Activated T-helper 1 cell treated with anti-CD3 and anti-CD28 coated beads, Interleukin-12 subunit alpha, Interleukin-12 subunit beta, Interleukin-2, Interleukin-4 antibody, amounts not matched to agents 30 ng/mL and 10 ng/mL and 1 ng/mL, durations not matched to agents 14 hours and 24 hours and 36 hours (primary cell): ENCODE results near the gene TPX2. TPM values are rescaled to one million over a fixed set of nuclear protein-coding genes. Genes with fewer than 3 reads are reported as not detected.

ENCODE experiments used
- DNase-seq: peaks from one replicate; pipeline ENCODE4 v3.0.0; 2021; ENCODE audit warnings: low spot score
- H3K27ac Mint-ChIP-seq: one replicate; pipeline ENCODE4 v1.8.0; 2021; ENCODE audit warnings: mild to moderate bottlenecking, mixed read lengths
- H3K27me3 Mint-ChIP-seq: one replicate; pipeline ENCODE4 v1.8.0; 2022; ENCODE audit warnings: mild to moderate bottlenecking, moderate library complexity, mixed read lengths; ENCODE audit not compliant: insufficient read depth
- H3K36me3 Mint-ChIP-seq: one replicate; pipeline ENCODE4 v1.8.0; 2021; ENCODE audit warnings: low read depth, mixed read lengths
- H3K4me1 Mint-ChIP-seq: one replicate; pipeline ENCODE4 v1.8.0; 2021; ENCODE audit warnings: low read depth, mixed read lengths
- H3K4me3 Mint-ChIP-seq: one replicate; pipeline ENCODE4 v1.8.0; 2021; ENCODE audit warnings: mild to moderate bottlenecking, moderate library complexity, mixed read lengths
- H3K9me3 Mint-ChIP-seq: one replicate; pipeline ENCODE4 v1.8.0; 2021; ENCODE audit warnings: mixed read lengths
- intact Hi-C: fragments of 100-400 bp; cut with micrococcal nuclease; formaldehyde crosslinking; loops from one replicate; pipeline ENCODE4 v1.15.1; 2024
- total RNA-seq: library from RNA; stranded (reverse); gene quantifications from 2 replicates; pipeline ENCODE4 v1.2.3, GENCODE V29; 2022

Gene TPX2
- total RNA-seq, 1 donor from 2014 or later, result 54.4 TPM

- no peak for DNase-seq
- Mint-ChIP-seq H3K36me3 (peaks cover 63% of the 10 kb centered on the region), H3K4me3 (peak overlapping the region; percentile 97), H3K27ac (peak overlapping the region; percentile 93), H3K4me1 (peaks cover 34% of the 10 kb centered on the region), H3K9me3 (no peaks in the 10 kb centered on the region), H3K27me3 (no peaks in the 10 kb centered on the region)
- intact Hi-C loops, result loop anchor here (1.0 to 5.0 kb wide), 2 partner anchors 21 to 232 kb away; partner anchors contain the start of gene PDRG1
These were observed 18.3 kb upstream of the TPX2 start for GRCh38 chr20:31720486-31721407.

GRCh38 chr20:31721408-31722256 lies 17.5 kb upstream of the TPX2 start:
- no peak for DNase-seq
- peaks cover 25% of the 10 kb centered on the region for H3K4me1 Mint-ChIP-seq
- peaks cover 54% of the 10 kb centered on the region for H3K36me3 Mint-ChIP-seq
- peak overlapping the region; percentile 93 for H3K27ac Mint-ChIP-seq
- no peaks in the 10 kb centered on the region for H3K27me3 Mint-ChIP-seq
- peak overlapping the region; percentile 97 for H3K4me3 Mint-ChIP-seq
- H3K9me3 Mint-ChIP-seq, result no peaks in the 10 kb centered on the region
- intact Hi-C loops, result loop anchor here (1.0 to 5.0 kb wide), 6 partner anchors 22 to 231 kb away; partner anchors contain the start of genes ID1 and PDRG1

GRCh38 chr20:31722257-31723068 lies 16.6 kb upstream of the TPX2 start, which contains the start of gene BCL2L1:
TSS of gene BCL2L1 (minus strand) at chr20:31722868. CDS start at chr20:31722218, 650 bp downstream.
- peak within 1 kb of the TSS; percentile 97 for H3K4me3 Mint-ChIP-seq
- peaks cover 47% of the 10 kb centered on the region for H3K36me3 Mint-ChIP-seq
- H3K4me1 Mint-ChIP-seq, result peaks cover 22% of the 10 kb centered on the region

GRCh38 chr20:31723069-31723318 lies 16.1 kb upstream of the TPX2 start:
- no peaks in the 10 kb centered on the region for H3K27me3 Mint-ChIP-seq
- intact Hi-C loops, result loop anchor here (1.0 to 5.0 kb wide), 7 partner anchors 16 to 229 kb away; partner anchors contain the start of genes PDRG1 and TPX2
- no peak for DNase-seq
- peak overlapping the region; percentile 93 for H3K27ac Mint-ChIP-seq
- H3K4me3 Mint-ChIP-seq, result peak overlapping the region; percentile 97
- no peaks in the 10 kb centered on the region for H3K9me3 Mint-ChIP-seq
- H3K36me3 Mint-ChIP-seq, result peaks cover 42% of the 10 kb centered on the region
- peaks cover 20% of the 10 kb centered on the region for H3K4me1 Mint-ChIP-seq

More at GRCh38 chr20:31722257-31723068, 16.6 kb upstream of the TPX2 start, which contains the start of gene BCL2L1:
- intact Hi-C loops, result loop anchor here (1.0 to 5.0 kb wide), 9 partner anchors 17 to 230 kb away; partner anchors contain the start of genes ID1, PDRG1 and TPX2
- peak within 1 kb of the TSS; percentile 93 for H3K27ac Mint-ChIP-seq
- no peaks in the 10 kb centered on the region for H3K9me3 Mint-ChIP-seq
- no peaks in the 10 kb centered on the region for H3K27me3 Mint-ChIP-seq
- DNase-seq, result peak; percentile 52

GRCh38 chr20:31723319-31724078 lies 15.6 kb upstream of the TPX2 start:
- DNase-seq, result peak; percentile 97
- Mint-ChIP-seq H3K27ac (peak overlapping the region; percentile 93), H3K4me1 (peaks cover 20% of the 10 kb centered on the region), H3K36me3 (peaks cover 38% of the 10 kb centered on the region), H3K27me3 (no peaks in the 10 kb centered on the region), H3K9me3 (no peaks in the 10 kb centered on the region), H3K4me3 (peak overlapping the region; percentile 97)
- intact Hi-C loops, result loop anchor here (1.0 to 5.0 kb wide), 8 partner anchors 16 to 229 kb away; partner anchors contain the start of genes HM13, PDRG1 and TPX2

- intact Hi-C loops, result no loop called here
- Mint-ChIP-seq H3K27me3 (peaks cover 13% of the 10 kb centered on the region), H3K36me3 (no peaks in the 10 kb centered on the region), H3K27ac (no peak overlapping the region), H3K9me3 (no peaks in the 10 kb centered on the region), H3K4me3 (no peak overlapping the region), H3K4me1 (peaks cover 8% of the 10 kb centered on the region)
- DNase-seq, result no peak
These were observed 7.8 kb upstream of the TPX2 start for GRCh38 chr20:31731321-31731717.

GRCh38 chr20:31739550-31739977 lies 474 bp downstream of the TPX2 start:
- H3K36me3 Mint-ChIP-seq, result peaks cover 7% of the 10 kb centered on the region
- no peaks in the 10 kb centered on the region for H3K27me3 Mint-ChIP-seq
- no peaks in the 10 kb centered on the region for H3K9me3 Mint-ChIP-seq
- no peak overlapping the region for H3K27ac Mint-ChIP-seq
- no peak overlapping the region for H3K4me3 Mint-ChIP-seq
- peaks cover 5% of the 10 kb centered on the region for H3K4me1 Mint-ChIP-seq
- intact Hi-C loops, result loop anchor here (1.0 kb wide), 1 partner anchor 16 kb away; no protein-coding TSS in a partner anchor
- DNase-seq, result no peak

GRCh38 chr20:31740208-31740607 lies 1.1 kb downstream of the TPX2 start:
- Mint-ChIP-seq H3K36me3 (peaks cover 8% of the 10 kb centered on the region), H3K9me3 (no peaks in the 10 kb centered on the region), H3K27ac (no peak overlapping the region), H3K4me3 (no peak overlapping the region), H3K4me1 (peaks cover 5% of the 10 kb centered on the region), H3K27me3 (no peaks in the 10 kb centered on the region)
- intact Hi-C loops, result no loop called here
- no peak for DNase-seq

- DNase-seq, result no peak
- peaks cover 8% of the 10 kb centered on the region for H3K4me1 Mint-ChIP-seq
- no peaks in the 10 kb centered on the region for H3K9me3 Mint-ChIP-seq
- H3K4me3 Mint-ChIP-seq, result no peak overlapping the region
- intact Hi-C loops, result no loop called here
- no peak overlapping the region for H3K27ac Mint-ChIP-seq
- peaks cover 13% of the 10 kb centered on the region for H3K36me3 Mint-ChIP-seq
- H3K27me3 Mint-ChIP-seq, result no peaks in the 10 kb centered on the region
These were observed 1.7 kb downstream of the TPX2 start for GRCh38 chr20:31740656-31741323.

GRCh38 chr20:31746068-31746878 lies 7.2 kb downstream of the TPX2 start:
- DNase-seq, result no peak
- H3K4me3 Mint-ChIP-seq, result no peak overlapping the region
- intact Hi-C loops, result no loop called here
- no peak overlapping the region for H3K27ac Mint-ChIP-seq
- H3K27me3 Mint-ChIP-seq, result no peaks in the 10 kb centered on the region
- peaks cover 37% of the 10 kb centered on the region for H3K4me1 Mint-ChIP-seq
- H3K36me3 Mint-ChIP-seq, result peaks cover 30% of the 10 kb centered on the region
- no peaks in the 10 kb centered on the region for H3K9me3 Mint-ChIP-seq
